ENCODE data around the gene FAM219A.

GRCh38 chr9:34428325-34428958 lies 29.9 kb downstream of the FAM219A start:
- no peak for TF ChIP-seq CTCF (IDR thresholded peaks at IDR 0.05)
- no peak for TF ChIP-seq POLR2A (IDR thresholded peaks at IDR 0.05)
